ENCODE data around the gene ANKRD44. TPM values are rescaled to one million over a fixed set of nuclear protein-coding genes. Genes with fewer than 3 reads are reported as not detected.

Gene ANKRD44
- total RNA-seq, 1 donor from 2014 or later, result 12.0 TPM

DNA sequence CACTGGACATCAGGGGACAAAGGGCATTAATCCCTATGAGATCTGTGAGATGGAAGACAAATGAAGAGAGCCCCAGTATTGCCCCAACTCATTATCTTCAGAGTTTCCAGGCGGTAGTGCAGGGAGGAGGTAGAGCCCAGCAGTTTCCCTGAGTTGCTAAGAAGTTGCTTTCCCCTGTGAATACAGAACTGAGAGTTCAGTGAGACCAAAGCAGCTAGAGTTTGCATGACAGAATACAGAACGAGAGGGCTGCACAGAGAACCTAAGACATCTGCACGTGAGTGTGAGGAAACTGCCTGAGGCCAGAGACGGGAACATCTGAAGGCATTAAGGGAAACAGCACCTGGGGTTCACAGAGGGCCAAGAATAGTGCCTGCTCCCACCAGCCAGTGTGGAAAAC lies 366.0 kb downstream of the ANKRD44 start:
- Mint-ChIP-seq H3K27ac (ENCODE audit: unreplicated experiment) (no peak overlapping the region), H3K36me3 (ENCODE audit: unreplicated experiment) (no peaks in the 10 kb centered on the region), H3K4me1 (ENCODE audit: low read depth, unreplicated experiment) (peaks cover 4% of the 10 kb centered on the region), H3K27me3 (ENCODE audit: unreplicated experiment) (no peaks in the 10 kb centered on the region), H3K9me3 (ENCODE audit: unreplicated experiment) (no peaks in the 10 kb centered on the region), H3K4me3 (ENCODE audit: unreplicated experiment) (no peak overlapping the region)
- TF ChIP-seq, protein P1, sequence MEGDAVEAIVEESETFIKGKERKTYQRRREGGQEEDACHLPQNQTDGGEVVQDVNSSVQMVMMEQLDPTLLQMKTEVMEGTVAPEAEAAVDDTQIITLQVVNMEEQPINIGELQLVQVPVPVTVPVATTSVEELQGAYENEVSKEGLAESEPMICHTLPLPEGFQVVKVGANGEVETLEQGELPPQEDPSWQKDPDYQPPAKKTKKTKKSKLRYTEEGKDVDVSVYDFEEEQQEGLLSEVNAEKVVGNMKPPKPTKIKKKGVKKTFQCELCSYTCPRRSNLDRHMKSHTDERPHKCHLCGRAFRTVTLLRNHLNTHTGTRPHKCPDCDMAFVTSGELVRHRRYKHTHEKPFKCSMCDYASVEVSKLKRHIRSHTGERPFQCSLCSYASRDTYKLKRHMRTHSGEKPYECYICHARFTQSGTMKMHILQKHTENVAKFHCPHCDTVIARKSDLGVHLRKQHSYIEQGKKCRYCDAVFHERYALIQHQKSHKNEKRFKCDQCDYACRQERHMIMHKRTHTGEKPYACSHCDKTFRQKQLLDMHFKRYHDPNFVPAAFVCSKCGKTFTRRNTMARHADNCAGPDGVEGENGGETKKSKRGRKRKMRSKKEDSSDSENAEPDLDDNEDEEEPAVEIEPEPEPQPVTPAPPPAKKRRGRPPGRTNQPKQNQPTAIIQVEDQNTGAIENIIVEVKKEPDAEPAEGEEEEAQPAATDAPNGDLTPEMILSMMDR (IDR thresholded peaks at IDR 0.05; ENCODE audit: partially characterized antibody, unreplicated experiment), result no peak
- no peak for DNase-seq

DNA sequence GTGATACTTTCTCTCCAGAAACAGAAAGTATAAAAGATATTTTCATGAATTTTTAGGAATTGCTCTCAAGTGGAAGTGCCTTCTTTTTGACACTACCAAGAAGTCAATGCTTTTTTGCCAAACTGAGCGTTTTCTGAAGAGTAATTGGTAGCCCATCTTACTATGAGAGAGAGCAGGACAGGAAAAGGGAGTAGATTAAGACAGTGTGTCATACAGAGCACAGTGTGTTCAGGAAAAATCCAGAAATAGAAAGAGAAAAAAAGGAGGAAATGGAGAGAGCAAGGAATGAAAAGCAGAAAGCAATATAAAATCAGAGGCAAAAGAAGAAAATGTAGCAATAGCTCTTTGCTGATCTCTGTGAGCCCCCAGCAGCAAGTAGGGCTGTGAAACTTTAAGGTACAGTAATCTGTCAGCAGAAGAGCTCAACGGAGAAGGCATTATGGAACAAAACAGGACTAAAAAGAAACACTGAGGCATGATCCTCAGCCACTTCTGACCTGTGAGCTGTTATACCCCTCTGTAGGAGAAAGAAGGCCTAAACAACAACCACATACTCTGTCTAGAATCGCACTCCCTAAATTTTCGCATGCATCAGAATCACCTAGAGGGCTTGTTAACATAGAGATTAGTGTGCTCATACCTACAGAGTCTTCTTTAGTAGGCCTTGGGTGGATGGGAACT lies 369.0 kb downstream of the ANKRD44 start:
- DNase-seq, result no peak
- Mint-ChIP-seq H3K9me3 (ENCODE audit: unreplicated experiment) (no peaks in the 10 kb centered on the region), H3K4me1 (ENCODE audit: low read depth, unreplicated experiment) (peaks cover 4% of the 10 kb centered on the region), H3K36me3 (ENCODE audit: unreplicated experiment) (no peaks in the 10 kb centered on the region), H3K4me3 (ENCODE audit: unreplicated experiment) (no peak overlapping the region), H3K27ac (ENCODE audit: unreplicated experiment) (no peak overlapping the region), H3K27me3 (ENCODE audit: unreplicated experiment) (no peaks in the 10 kb centered on the region)
- TF ChIP-seq, protein P1 (IDR thresholded peaks at IDR 0.05; ENCODE audit: partially characterized antibody, unreplicated experiment), result no peak

DNA sequence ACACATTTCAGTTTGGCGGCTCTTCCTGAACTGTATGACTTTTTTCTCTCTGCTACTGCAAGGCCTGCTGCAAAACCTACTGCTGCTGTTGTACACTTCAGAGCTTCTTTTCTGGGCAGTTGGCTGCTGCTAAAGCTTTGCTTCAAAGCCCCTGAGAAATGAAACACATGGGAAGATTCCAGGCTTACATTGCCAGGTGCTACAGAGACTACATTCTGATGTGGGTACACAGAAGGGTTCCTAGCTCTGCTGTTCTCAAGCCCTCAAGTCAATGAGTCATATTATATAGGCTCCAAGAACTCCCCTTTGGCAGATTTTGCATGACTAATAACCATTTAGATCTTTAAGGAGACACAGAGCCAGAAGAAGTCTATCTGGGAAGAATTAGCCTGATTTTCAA lies 371.2 kb downstream of the ANKRD44 start:
- H3K9me3 Mint-ChIP-seq (ENCODE audit: unreplicated experiment), result no peaks in the 10 kb centered on the region
- no peaks in the 10 kb centered on the region for H3K36me3 Mint-ChIP-seq (ENCODE audit: unreplicated experiment)
- no peaks in the 10 kb centered on the region for H3K27me3 Mint-ChIP-seq (ENCODE audit: unreplicated experiment)
- DNase-seq, result no peak
- no peak overlapping the region for H3K27ac Mint-ChIP-seq (ENCODE audit: unreplicated experiment)
- H3K4me1 Mint-ChIP-seq (ENCODE audit: low read depth, unreplicated experiment), result peaks cover under 1% of the 10 kb centered on the region
- H3K4me3 Mint-ChIP-seq (ENCODE audit: unreplicated experiment), result no peak overlapping the region
- TF ChIP-seq, protein P1 (IDR thresholded peaks at IDR 0.05; ENCODE audit: partially characterized antibody, unreplicated experiment), result no peak

Other genes starting within 250 kb of the ANKRD44 start
- gene SF3B1, start 124.2 kb upstream of the ANKRD44 start, total RNA-seq (ENCODE audit: unreplicated experiment), result 401 TPM
- gene COQ10B, start 142.8 kb upstream of the ANKRD44 start, total RNA-seq (ENCODE audit: unreplicated experiment), result 13.2 TPM
- gene HSPD1, start 189.1 kb upstream of the ANKRD44 start, total RNA-seq (ENCODE audit: unreplicated experiment), result 187 TPM
- 83.5 TPM for gene HSPE1, start 189.6 kb upstream of the ANKRD44 start, total RNA-seq (ENCODE audit: unreplicated experiment)
- 46.4 TPM for gene MOB4, start 205.3 kb upstream of the ANKRD44 start, total RNA-seq (ENCODE audit: unreplicated experiment)